Measurements from ENCODE around the gene DDX47. TPM values are rescaled to one million over a fixed set of nuclear protein-coding genes. Genes with fewer than 3 reads are reported as not detected.

Gene DDX47
- total and polyA plus RNA-seq, 2 of the 13 experiments (the other 11 are each of a cell fraction or from before 2014, with no cell fraction given): 48.5 to 78.7 TPM

DNA sequence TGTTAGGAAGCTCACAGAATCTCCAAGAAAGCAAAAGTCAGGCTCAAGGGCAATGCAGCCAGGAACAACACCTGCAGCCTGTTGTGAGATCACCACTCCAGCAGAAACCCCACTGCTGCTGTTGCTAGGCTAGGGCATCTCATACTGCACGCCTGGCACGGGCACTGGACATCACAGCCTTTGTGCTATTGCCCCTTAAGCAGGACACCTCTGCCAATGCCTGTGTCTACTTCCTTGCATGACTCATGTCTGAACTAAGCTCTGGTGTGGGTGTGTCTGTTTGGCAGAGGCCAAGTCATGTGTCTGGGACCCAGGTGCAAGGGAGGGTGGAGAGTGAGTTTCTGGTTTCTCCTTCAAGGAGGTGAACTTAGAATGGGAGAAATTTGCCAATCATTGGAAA, 10.0 kb upstream of the DDX47 start:
- in situ Hi-C loops (cut with HindIII; ENCODE audit: extremely low pct_ligation_motif_present, low pct_unique_long_range_greater_than_20kb) (no loop called here), intact Hi-C loops (cut with micrococcal nuclease; ENCODE audit: unreplicated experiment) (loop anchor here (10.0 kb wide), 1 partner anchor 412 kb away; no protein-coding TSS in a partner anchor)
- ChIA-PET POLR2A (no interaction called here), CTCF (ENCODE audit: low intra/inter-chr PET ratio, low total read pairs) (no interaction called here)
- no peaks in the 10 kb centered on the region for H3K36me3 ChIP-seq (replicated peaks in 1 of 2; ENCODE audit: control insufficient read depth in 1 of 2, insufficient read depth in 2 of 2, low read length in 2 of 2)
- DNase-seq (ENCODE audit: low spot score) (peak; percentile 62), ATAC-seq (peak; percentile 79), FAIRE-seq (no peak)
- no peak overlapping the region for H2AFZ ChIP-seq (ENCODE audit: low read length)
- H3K9ac ChIP-seq (ENCODE audit: insufficient read depth, low read depth, low read length): no peak overlapping the region
- no TSS peak for BruUV-seq (replicated peaks)
- H4K20me1 ChIP-seq (ENCODE audit: insufficient read depth, low read length): no peaks in the 10 kb centered on the region
- H3K27ac ChIP-seq (ENCODE audit: extremely low read length, insufficient read depth, low read length): no peak overlapping the region
- 0% methylated on average over 2 of the region's 2 CpGs for WGBS (ENCODE audit: low lambda C conversion rate)
- H3K4me3 ChIP-seq (replicated peaks in 1 of 3; ENCODE audit: insufficient read depth in 1 of 3, low read depth in 2 of 3, low read length in 3 of 3): no peak overlapping the region
- H3K79me2 ChIP-seq (ENCODE audit: insufficient read depth, low read length): no peaks in the 10 kb centered on the region
- H3K4me2 ChIP-seq (ENCODE audit: low read depth, low read length): peak overlapping the region; percentile 42; the same call in 1 of the 2 replicates
- H3K4me1 ChIP-seq (ENCODE audit: insufficient read depth, low read length): peaks cover 36% of the 10 kb centered on the region
- H3K9me3 ChIP-seq (ENCODE audit: low read length): no peaks in the 10 kb centered on the region
- H3K27me3 ChIP-seq (ENCODE audit: control insufficient read depth in 1 of 2, insufficient read depth in 2 of 2, low read length in 2 of 2): no peaks in the 10 kb centered on the region; a peak in 1 of 5 replicates
- TF ChIP-seq ZNF260 (CRISPR knock-in tag; IDR thresholded peaks at IDR 0.05; ENCODE audit: borderline replicate concordance, low read depth): no peak
- TF ChIP-seq NFIC (IDR thresholded peaks at IDR 0.05; ENCODE audit: low read length): no peak
- no peak for TF ChIP-seq ZBTB38 (CRISPR knock-in tag; IDR thresholded peaks at IDR 0.05)
- TF ChIP-seq, protein P1, sequence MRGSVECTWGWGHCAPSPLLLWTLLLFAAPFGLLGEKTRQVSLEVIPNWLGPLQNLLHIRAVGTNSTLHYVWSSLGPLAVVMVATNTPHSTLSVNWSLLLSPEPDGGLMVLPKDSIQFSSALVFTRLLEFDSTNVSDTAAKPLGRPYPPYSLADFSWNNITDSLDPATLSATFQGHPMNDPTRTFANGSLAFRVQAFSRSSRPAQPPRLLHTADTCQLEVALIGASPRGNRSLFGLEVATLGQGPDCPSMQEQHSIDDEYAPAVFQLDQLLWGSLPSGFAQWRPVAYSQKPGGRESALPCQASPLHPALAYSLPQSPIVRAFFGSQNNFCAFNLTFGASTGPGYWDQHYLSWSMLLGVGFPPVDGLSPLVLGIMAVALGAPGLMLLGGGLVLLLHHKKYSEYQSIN (CRISPR knock-in tag; IDR thresholded peaks at IDR 0.05; ENCODE audit: borderline replicate concordance): no peak
- TF ChIP-seq CBX1 (IDR thresholded peaks at IDR 0.05; ENCODE audit: low read depth): no peak
- TF ChIP-seq HNRNPL (IDR thresholded peaks at IDR 0.05; ENCODE audit: low read depth, low read length): peak; percentile 75; the same call in 1 of the 2 replicates
- no peak for TF ChIP-seq ZBTB40 (IDR thresholded peaks at IDR 0.05)
- no peak for TF ChIP-seq ZBTB40 (CRISPR knock-in tag; IDR thresholded peaks at IDR 0.05)
- no peak for TF ChIP-seq ZNF878 (CRISPR knock-in tag; IDR thresholded peaks at IDR 0.05)
- no peak for TF ChIP-seq ZNF468 (CRISPR knock-in tag; IDR thresholded peaks at IDR 0.05)
- TF ChIP-seq HCFC1 (IDR thresholded peaks at IDR 0.05; ENCODE audit: low read depth, low read length): no peak
- no peak for TF ChIP-seq UBTF (CRISPR knock-in tag; IDR thresholded peaks at IDR 0.05)
- TF ChIP-seq ZNF446 (CRISPR knock-in tag; IDR thresholded peaks at IDR 0.05): no peak
- peak; percentile 54; the same call in 1 of the 2 replicates for TF ChIP-seq SAP130 (CRISPR knock-in tag; IDR thresholded peaks at IDR 0.05; ENCODE audit: low read depth)
- no peak for TF ChIP-seq GATAD2A (CRISPR knock-in tag; IDR thresholded peaks at IDR 0.05)

Measured in HepG2 (cell line).